Measurements from ENCODE around the gene KCNQ5.
"Not testable (repeated sequence)": the region's sequence is repeated elsewhere in the genome, so short reads cannot be mapped to it uniquely, and the experiment has no call there.

Gene KCNQ5

DNA sequence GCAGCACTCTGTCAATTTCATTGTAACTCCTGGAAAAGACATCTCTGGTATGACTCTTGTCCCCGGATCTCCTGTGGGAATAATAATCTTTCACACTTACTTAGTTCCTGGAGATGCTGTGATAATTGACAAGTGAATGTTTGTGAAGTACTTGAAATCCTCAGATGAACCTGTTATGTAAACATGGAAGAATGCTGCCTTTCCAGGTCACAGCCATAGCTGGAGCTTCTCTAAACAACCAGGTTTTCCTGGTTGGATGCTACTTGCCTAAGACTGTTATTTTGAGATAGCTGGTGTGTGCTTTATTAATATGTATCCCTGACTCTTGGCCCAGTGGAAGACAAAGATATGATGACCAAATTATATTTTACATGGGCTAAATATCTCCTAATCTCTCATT lies 228.6 kb downstream of the KCNQ5 start:
- no peak for DNase-seq

GRCh38 chr6:72855471-72855870 lies 233.6 kb downstream of the KCNQ5 start:
- DNase-seq = no peak

DNA sequence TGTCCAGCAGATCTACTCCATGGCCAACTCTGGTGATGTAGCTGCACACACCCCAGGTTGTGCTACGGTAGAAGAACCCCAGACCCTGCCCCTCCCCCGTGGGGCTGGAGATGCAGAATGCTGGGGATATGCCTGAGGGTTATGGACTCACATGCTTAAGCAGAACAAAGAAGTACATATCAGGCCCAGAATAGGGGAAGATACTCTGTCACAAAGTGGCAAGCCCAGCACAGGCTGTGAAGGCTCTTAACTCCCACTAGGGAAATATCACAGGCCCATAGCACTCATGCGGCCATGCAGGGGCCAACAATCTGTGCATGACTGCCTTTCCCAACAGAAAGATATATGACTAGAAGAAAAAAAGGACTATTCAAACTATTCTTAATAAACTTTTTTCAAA lies 234.9 kb downstream of the KCNQ5 start:
- no peak for DNase-seq

DNA sequence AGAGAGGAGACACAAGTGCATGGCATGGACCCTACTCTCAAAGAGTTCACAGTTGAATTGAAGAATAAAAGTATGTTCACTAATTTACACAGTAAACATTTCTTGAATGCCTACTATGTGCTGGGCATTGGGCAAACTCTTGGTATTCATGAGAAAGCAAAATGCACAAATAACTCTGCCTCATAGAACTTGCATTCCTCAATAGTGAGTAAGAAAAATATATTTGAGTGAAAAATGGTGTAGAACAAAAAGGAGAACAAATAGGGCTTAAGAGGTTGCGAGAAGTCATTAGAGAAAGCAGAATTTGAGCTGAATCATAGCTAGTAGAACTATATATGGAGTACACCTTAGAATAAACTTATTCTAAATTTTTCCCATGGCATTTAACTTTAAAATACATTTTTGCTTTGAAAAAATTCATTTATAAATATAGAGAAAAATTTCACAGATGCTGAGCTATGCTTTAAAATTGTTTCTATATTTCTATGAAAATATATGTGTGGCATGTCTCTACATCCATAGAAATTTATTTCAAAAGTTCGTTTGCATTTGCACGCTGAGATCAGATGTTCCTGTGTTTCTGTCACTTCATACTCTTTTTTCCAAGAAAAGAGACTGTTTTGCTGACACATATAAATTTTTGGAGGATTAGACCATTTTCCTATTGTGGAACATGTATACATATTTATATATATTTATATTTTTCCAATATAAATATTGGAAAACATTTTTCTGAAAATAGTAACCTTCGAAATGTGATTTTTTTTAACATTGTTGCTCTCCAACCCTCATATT lies 236.1 kb downstream of the KCNQ5 start:
- DNase-seq = peak; percentile 40

GRCh38 chr6:72861059-72861458 lies 239.2 kb downstream of the KCNQ5 start:
- peak; percentile 48 for DNase-seq

GRCh38 chr6:72861935-72862432 lies 240.1 kb downstream of the KCNQ5 start:
- DNase-seq = peak; percentile 33

DNA sequence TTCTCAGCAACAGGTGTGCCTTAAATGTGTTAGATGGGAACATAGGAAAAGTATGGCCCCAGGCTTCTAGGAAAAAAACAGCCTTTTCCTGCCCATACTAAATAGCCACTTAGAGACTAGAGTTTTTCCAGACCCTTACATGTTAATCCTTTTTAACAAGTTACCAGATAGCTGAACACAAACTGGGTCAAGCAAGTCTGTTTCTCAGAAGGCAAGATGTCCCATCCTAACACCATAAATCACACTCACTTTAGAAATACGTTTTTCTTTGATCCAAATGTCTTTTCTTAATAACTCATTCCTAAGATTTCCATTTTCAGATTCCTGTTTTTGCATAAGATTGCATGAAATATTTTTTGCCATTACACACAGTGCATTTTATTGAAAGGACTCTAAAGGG lies 241.3 kb downstream of the KCNQ5 start:
- no peak for DNase-seq

- DNase-seq = no peak
Measured at GRCh38 chr6:72864236-72864635, 242.4 kb downstream of the KCNQ5 start.

- no peak for DNase-seq
Measured at GRCh38 chr6:72864799-72865198, 242.9 kb downstream of the KCNQ5 start.

- DNase-seq = no peak
Measured at GRCh38 chr6:72865467-72865866, 243.6 kb downstream of the KCNQ5 start.

GRCh38 chr6:72869621-72870020 lies 247.8 kb downstream of the KCNQ5 start:
- DNase-seq = no peak

GRCh38 chr6:72873433-72873832 lies 251.6 kb downstream of the KCNQ5 start:
- DNase-seq = no peak

DNA sequence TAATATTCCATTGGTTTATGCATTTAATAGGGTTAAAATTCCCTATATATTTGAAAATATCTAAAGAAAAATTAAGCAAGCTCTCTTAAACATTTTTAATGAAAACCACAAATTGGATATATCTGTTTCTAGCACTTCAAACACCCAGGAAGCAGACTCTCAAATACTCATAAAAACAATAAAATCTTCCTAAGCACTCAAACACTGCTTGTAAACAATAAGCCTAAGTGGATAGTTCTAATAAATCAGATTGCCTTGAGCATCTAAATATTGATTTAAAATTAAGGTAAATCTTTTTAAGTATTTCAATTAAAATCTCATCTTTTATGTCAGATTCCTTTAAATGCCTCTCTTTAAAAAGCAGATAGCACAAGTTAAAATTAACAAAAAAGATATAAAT lies 254.4 kb downstream of the KCNQ5 start:
- no peak for DNase-seq

DNA sequence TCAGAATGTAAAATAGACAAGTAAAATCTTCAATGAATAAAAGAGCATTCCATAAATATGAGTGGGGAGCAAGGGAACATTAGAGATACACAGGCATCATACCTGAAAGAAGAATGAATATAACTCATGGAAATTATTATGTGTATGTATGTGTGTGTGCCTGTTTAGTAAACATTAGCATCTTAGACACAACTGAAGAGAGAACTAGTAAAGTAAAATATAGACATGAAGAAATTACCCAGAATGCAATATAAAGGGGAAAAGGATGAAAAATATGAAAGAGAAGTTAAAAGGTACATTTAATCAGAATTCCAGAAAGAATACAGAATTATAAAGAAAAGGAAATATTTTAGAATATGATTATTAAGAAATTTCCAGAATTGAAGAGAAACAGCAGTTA lies 264.3 kb downstream of the KCNQ5 start:
- DNase-seq = no peak

DNA sequence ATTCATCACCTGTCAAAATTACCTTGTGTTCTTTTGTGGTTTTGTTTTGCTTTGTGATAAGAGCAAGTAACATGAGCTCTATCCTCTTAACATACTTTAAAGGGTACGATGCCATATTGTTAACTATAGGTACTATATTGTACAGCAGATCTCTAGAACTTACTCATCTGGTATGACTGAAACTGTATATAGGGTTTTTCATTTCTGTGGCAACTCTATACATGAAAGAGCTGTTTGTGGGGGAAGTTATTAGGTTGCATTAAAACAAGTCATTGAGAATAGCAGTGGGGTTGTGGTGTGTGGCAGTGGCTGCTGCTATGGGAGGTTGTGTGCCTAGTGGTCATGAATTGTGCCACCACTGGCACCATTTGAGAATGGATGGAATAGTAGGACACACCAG lies 268.4 kb downstream of the KCNQ5 start:
- no peak for DNase-seq

- DNase-seq = peak; percentile 29
Measured at GRCh38 chr6:72890671-72891070, 268.8 kb downstream of the KCNQ5 start.

GRCh38 chr6:72892901-72893300 lies 271.0 kb downstream of the KCNQ5 start:
- DNase-seq = no peak

- no peak for DNase-seq
Measured at GRCh38 chr6:72894091-72894490, 272.2 kb downstream of the KCNQ5 start.

- DNase-seq = not testable (repeated sequence)
Measured at GRCh38 chr6:72898313-72898712, 276.4 kb downstream of the KCNQ5 start.

GRCh38 chr6:72905705-72906478 lies 284.0 kb downstream of the KCNQ5 start:
- no peak for DNase-seq

DNA sequence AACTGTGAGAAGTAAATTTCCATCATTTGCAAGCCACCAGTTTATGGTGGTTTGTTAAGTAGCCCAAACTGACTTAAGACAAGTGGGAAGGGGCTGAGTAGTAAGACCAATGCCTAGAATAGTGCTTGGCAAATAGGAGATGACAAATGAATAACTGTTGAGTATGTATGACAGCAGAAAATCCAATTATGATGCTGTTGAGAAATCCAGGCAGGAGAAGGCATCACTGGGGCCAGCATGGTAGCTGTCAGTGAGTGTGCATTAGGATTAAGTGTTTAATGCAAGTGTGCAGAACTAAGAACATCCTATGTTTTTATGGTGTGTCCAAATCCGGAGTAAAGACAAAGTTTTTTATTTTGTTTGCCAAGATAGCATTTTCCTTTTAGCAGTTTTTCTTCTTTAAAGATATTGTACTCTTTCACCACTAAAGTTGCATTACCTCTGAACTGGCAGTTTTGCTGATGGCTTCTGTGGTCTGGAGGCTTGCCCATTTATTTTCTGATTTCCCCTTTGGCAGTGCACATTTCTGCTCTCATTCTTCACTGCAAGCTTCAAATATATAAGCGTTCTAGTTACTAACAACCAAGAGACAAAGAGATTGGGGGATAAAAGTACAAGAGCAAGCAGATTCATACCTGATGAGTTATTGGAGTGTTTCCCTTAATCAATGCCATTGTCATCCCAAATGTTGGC lies 289.7 kb downstream of the KCNQ5 start:
- peak; percentile 2 for DNase-seq

DNA sequence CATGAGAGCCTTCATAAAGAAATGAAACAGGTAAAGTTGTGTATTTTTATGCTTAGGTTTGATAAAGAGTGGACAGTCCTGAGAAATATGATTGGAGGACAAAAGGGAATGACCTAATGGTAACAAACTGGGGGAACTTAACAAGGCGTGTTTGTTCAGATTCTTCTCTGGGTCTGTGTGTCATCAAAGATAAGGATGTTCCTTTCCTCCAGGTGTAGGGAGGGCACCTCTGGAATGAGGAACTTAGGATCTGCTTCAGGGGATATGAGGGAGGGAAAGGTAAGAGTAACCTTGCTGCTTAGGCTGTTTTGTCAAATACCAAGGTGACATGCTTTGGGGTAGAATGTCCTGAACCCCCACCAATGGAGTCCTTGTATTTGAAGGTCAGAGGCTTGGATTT lies 291.9 kb downstream of the KCNQ5 start:
- DNase-seq = no peak

- no peak for DNase-seq
Measured at GRCh38 chr6:72916298-72916697, 294.4 kb downstream of the KCNQ5 start.

Measured in fibroblast of skin of scalp (primary cell).